ENCODE measurements around the gene RFX2. TPM values are rescaled to one million over a fixed set of nuclear protein-coding genes. Genes with fewer than 3 reads are reported as not detected.

Gene RFX2
- total and polyA plus RNA-seq, 7 experiments from 2014 or later: 3.8 to 18.4 (median 8.2) TPM

DNA sequence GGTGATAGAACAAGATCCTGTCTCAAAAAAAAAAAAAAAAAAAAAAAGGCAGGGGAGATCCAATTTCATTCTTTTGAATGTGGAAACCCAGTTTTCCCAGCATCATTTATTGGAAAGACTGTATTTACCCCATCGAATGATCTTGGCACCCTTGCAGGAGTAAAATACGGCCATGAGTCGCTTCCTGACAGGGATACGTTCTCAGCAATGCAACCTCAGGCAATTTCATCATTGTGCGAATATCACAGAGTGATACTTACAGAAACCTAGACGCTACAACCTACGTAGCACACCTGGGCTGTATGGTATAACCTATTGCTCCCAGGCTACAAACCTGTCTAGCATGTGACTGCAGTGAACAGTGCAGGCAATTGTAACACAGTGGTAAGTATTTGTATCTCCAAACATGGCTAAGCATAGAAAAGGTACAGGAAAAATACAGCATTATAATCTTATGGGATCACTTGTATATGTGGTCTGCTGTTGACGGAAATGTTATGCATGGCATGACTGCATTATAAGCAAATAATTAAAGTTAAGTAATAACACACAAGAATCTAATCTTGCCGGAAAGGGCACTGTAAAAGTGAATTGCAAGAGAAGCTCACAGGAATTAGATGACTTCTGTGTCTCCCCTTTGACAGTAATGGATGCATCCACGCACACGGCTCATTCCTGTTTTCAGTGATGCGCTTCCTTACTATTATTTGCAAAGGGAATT is 24.1 kb downstream of the RFX2 start:
- Mint-ChIP-seq H3K27me3 (peaks cover 0 to 2% (median 0%) of the 10 kb centered on the region in 5 donors), H3K36me3 (peaks cover 0 to 3% (median 0%) of the 10 kb centered on the region in 5 donors), H3K4me3 (peak overlapping the region; percentile 71 to 96 (median 82)), H3K4me1 (peaks cover 18 to 28% (median 21%) of the 10 kb centered on the region in 7 donors), H3K27ac (peak overlapping the region in 8 of 9 donors; percentile 80 to 94 (median 86)), H3K9me3 (no peaks in the 10 kb centered on the region)
- Histone ChIP-seq H3K36me3 (ENCODE audit: control insufficient read depth in 2 of 3, insufficient read depth in 3 of 3, low read length in 3 of 3) (no peaks in the 10 kb centered on the region), H3K27me3 (ENCODE audit: control insufficient read depth in 2 of 2, insufficient read depth in 2 of 2, low read length in 2 of 2) (no peaks in the 10 kb centered on the region), H3K4me3 (ENCODE audit: low read length) (peak overlapping the region; percentile 24), H3K9me3 (ENCODE audit: control insufficient read depth in 2 of 3, low read length in 3 of 3) (no peaks in the 10 kb centered on the region), H3K4me1 (ENCODE audit: control insufficient read depth in 2 of 2, insufficient read depth in 2 of 2, low read length in 2 of 2) (peaks cover 10 to 19% of the 10 kb centered on the region in 2 donors), H3K27ac (ENCODE audit: low read depth, low read length) (peak overlapping the region; percentile 62)
- ChIA-PET POLR2A (interaction anchor here (1.1 to 1.3 kb wide), 2 partner anchors 9 to 18 kb away, joined by 3 to 4 read pairs; no protein-coding TSS in a partner anchor), CTCF (interaction anchor here (0.6 to 1.4 kb wide), 3 partner anchors 12 to 113 kb away, joined by 3 read pairs; no protein-coding TSS in a partner anchor)
- intact Hi-C loops (cut with micrococcal nuclease): loop anchor here in 1 of 2 donors (5.0 kb wide), 1 partner anchor 41 kb away; no protein-coding TSS in a partner anchor
- DNase-seq (no peak), ATAC-seq (no peak)

DNA sequence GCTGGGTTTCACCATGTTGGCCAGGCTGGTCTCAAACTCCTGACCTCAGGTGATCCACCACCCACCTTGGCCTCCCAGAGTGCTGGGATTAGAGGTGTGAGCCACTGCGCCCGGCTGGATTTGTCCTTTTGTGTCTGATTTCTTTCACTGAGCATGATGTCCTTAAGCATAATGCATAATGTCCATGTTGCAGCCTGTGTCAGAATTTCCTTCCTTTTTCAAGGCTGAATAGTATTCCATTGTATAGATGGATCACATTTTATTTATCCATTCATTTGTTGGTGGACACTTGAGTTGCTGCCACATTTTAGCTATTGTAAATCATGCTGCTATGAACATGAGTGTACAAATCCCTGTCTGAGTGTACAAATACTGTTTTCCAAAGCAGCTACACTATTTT is 25.5 kb downstream of the RFX2 start:
- H3K27me3 ChIP-seq (ENCODE audit: control insufficient read depth in 2 of 2, insufficient read depth in 2 of 2, low read length in 2 of 2): no peaks in the 10 kb centered on the region
- intact Hi-C loops (cut with micrococcal nuclease): loop anchor here in 1 of 2 donors (5.0 kb wide), 1 partner anchor 42 kb away; no protein-coding TSS in a partner anchor
- H3K36me3 ChIP-seq (ENCODE audit: control insufficient read depth in 2 of 3, insufficient read depth in 3 of 3, low read length in 3 of 3): no peaks in the 10 kb centered on the region
- POLR2A ChIA-PET: no interaction called here
- peaks cover 0 to 3% (median 0%) of the 10 kb centered on the region in 5 donors for H3K36me3 Mint-ChIP-seq
- no peak overlapping the region for H3K27ac ChIP-seq (ENCODE audit: low read depth, low read length)
- CTCF ChIA-PET: no interaction called here
- H3K4me3 Mint-ChIP-seq: no peak overlapping the region
- no peak for ATAC-seq
- H3K9me3 Mint-ChIP-seq: no peaks in the 10 kb centered on the region
- H3K4me3 ChIP-seq (ENCODE audit: low read length): no peak overlapping the region
- H3K9me3 ChIP-seq (ENCODE audit: control insufficient read depth in 2 of 3, low read length in 3 of 3): no peaks in the 10 kb centered on the region
- H3K4me1 ChIP-seq (ENCODE audit: control insufficient read depth in 2 of 2, insufficient read depth in 2 of 2, low read length in 2 of 2): peaks cover 10 to 19% of the 10 kb centered on the region in 2 donors
- H3K27me3 Mint-ChIP-seq: peaks cover 0 to 2% (median 0%) of the 10 kb centered on the region in 5 donors
- peaks cover 18 to 32% (median 21%) of the 10 kb centered on the region in 7 donors for H3K4me1 Mint-ChIP-seq
- no peak overlapping the region for H3K27ac Mint-ChIP-seq
- no peak for DNase-seq

DNA sequence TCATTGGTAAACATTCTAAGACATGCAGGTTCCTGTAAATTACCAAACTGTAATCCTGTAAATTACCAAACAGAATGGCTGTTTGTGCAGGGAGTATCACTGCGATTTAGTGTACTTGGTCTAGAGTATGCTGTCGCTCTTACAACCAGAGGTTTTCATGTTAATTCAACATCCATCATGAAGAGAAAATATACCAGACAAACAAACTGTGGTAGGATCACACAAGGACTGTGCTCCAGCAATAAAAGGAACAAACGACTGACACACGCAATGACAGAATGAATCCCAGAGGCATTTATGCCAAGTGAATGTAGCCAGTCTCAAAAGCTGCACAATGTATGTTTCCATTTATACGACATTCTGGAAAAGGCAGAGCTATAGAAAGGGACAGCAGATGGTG is 31.2 kb downstream of the RFX2 start:
- Mint-ChIP-seq H3K27me3 (no peaks in the 10 kb centered on the region), H3K36me3 (peaks cover 0 to 7% (median 0%) of the 10 kb centered on the region in 5 donors), H3K4me3 (no peak overlapping the region), H3K4me1 (peaks cover 0 to 8% (median 0%) of the 10 kb centered on the region in 7 donors), H3K9me3 (no peaks in the 10 kb centered on the region), H3K27ac (peak overlapping the region in 1 of 9 donors; percentile 47)
- POLR2A ChIA-PET: interaction anchor here (1.2 kb wide), 1 partner anchor 21 kb away, joined by 3 read pairs; no protein-coding TSS in a partner anchor
- Histone ChIP-seq H3K27ac (ENCODE audit: low read depth, low read length) (no peak overlapping the region), H3K36me3 (ENCODE audit: control insufficient read depth in 2 of 3, insufficient read depth in 3 of 3, low read length in 3 of 3) (no peaks in the 10 kb centered on the region), H3K4me3 (ENCODE audit: low read length) (no peak overlapping the region), H3K9me3 (ENCODE audit: control insufficient read depth in 2 of 3, low read length in 3 of 3) (no peaks in the 10 kb centered on the region), H3K4me1 (ENCODE audit: control insufficient read depth in 2 of 2, insufficient read depth in 2 of 2, low read length in 2 of 2) (no peaks in the 10 kb centered on the region), H3K27me3 (ENCODE audit: control insufficient read depth in 2 of 2, insufficient read depth in 2 of 2, low read length in 2 of 2) (no peaks in the 10 kb centered on the region)
- ATAC-seq (no peak), DNase-seq (no peak)
- intact Hi-C loops (cut with micrococcal nuclease): no loop called here
- CTCF ChIA-PET: no interaction called here

DNA sequence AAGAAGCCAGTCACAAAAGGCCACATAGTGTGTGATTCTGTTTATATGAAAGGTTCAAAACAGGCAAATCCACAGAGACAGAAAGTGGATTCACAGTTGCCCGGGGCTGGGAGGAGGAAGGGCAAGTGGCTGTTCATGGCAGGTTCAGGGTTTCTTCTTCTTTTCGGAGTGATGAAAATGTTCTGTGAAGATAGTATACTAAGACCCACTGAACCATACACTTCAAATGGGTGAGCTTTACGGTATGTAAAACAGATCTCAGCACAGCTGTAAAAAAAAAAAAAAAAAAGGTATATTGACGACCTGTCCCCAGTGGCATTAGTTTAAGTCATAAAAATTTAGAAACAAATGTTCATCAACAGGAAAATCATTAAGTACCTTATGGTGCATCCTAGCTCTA is 32.2 kb downstream of the RFX2 start:
- no peaks in the 10 kb centered on the region for H3K9me3 Mint-ChIP-seq
- CTCF ChIA-PET: no interaction called here
- intact Hi-C loops (cut with micrococcal nuclease): no loop called here
- H3K27me3 ChIP-seq (ENCODE audit: control insufficient read depth in 2 of 2, insufficient read depth in 2 of 2, low read length in 2 of 2): no peaks in the 10 kb centered on the region
- no peak overlapping the region for H3K4me3 Mint-ChIP-seq
- no peaks in the 10 kb centered on the region for H3K36me3 ChIP-seq (ENCODE audit: control insufficient read depth in 2 of 3, insufficient read depth in 3 of 3, low read length in 3 of 3)
- POLR2A ChIA-PET: interaction anchor here (1.5 kb wide), 1 partner anchor 9 kb away, joined by 3 read pairs; no protein-coding TSS in a partner anchor
- H3K36me3 Mint-ChIP-seq: peaks cover 0 to 7% (median 0%) of the 10 kb centered on the region in 5 donors
- DNase-seq: no peak
- no peak overlapping the region for H3K4me3 ChIP-seq (ENCODE audit: low read length)
- ATAC-seq: no peak
- H3K27ac ChIP-seq (ENCODE audit: low read depth, low read length): no peak overlapping the region
- H3K4me1 ChIP-seq (ENCODE audit: control insufficient read depth in 2 of 2, insufficient read depth in 2 of 2, low read length in 2 of 2): no peaks in the 10 kb centered on the region
- H3K27ac Mint-ChIP-seq: no peak overlapping the region
- H3K4me1 Mint-ChIP-seq: peaks cover 0 to 11% (median 0%) of the 10 kb centered on the region in 7 donors
- H3K9me3 ChIP-seq (ENCODE audit: control insufficient read depth in 2 of 3, low read length in 3 of 3): no peaks in the 10 kb centered on the region
- H3K27me3 Mint-ChIP-seq: no peaks in the 10 kb centered on the region

DNA sequence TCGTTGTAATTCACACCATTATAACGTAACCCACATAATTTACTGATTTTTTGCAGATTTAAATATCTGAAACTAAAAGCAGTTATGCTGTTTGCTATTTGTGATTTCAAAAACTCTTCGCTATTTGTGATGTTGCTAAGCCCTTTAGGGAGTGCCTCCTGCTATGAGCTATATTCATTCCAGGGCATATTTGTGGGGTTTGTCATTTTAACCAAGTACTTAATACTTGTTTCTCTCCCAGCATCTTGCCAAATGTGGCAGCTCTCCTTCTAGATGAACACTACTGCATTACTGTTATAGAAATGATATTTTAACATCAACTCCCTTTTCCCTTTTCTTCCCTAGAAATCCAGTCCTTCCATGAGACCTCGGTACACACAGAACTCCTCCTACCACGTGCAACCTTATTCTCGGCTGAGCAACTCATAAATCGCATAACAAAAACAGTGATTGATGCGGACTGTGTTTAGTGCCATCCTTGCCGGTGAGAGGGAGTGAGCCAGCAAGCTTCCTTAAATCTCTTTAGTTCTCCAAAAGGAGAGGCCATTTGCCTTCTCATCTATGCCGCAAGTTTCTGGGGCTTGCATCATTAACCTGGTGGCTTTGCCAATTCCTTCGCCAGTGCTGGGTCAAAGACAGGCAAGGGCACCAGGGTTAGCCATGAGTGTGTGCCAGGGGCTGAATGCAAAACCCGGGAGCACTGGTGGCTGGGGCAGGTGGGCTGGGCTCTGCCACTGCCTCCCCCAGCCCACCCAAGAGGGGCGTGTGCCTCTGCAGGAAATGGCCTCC is 33.4 kb downstream of the RFX2 start:
- peaks cover 0 to 11% (median 0%) of the 10 kb centered on the region in 7 donors for H3K4me1 Mint-ChIP-seq
- peaks cover 0 to 7% (median 0%) of the 10 kb centered on the region in 5 donors for H3K36me3 Mint-ChIP-seq
- H3K27ac ChIP-seq (ENCODE audit: low read depth, low read length): no peak overlapping the region
- no peaks in the 10 kb centered on the region for H3K27me3 Mint-ChIP-seq
- no peak overlapping the region for H3K4me3 ChIP-seq (ENCODE audit: low read length)
- no peak for DNase-seq
- H3K27ac Mint-ChIP-seq: no peak overlapping the region
- H3K27me3 ChIP-seq (ENCODE audit: control insufficient read depth in 2 of 2, insufficient read depth in 2 of 2, low read length in 2 of 2): no peaks in the 10 kb centered on the region
- no peaks in the 10 kb centered on the region for H3K36me3 ChIP-seq (ENCODE audit: control insufficient read depth in 2 of 3, insufficient read depth in 3 of 3, low read length in 3 of 3)
- ChIA-PET CTCF (no interaction called here), POLR2A (interaction anchor here (1.5 kb wide), 1 partner anchor 10 kb away, joined by 3 read pairs; no protein-coding TSS in a partner anchor)
- peak; percentile 58 for ATAC-seq
- intact Hi-C loops (cut with micrococcal nuclease): no loop called here
- H3K9me3 ChIP-seq (ENCODE audit: control insufficient read depth in 2 of 3, low read length in 3 of 3): no peaks in the 10 kb centered on the region
- H3K9me3 Mint-ChIP-seq: no peaks in the 10 kb centered on the region
- no peaks in the 10 kb centered on the region for H3K4me1 ChIP-seq (ENCODE audit: control insufficient read depth in 2 of 2, insufficient read depth in 2 of 2, low read length in 2 of 2)
- no peak overlapping the region for H3K4me3 Mint-ChIP-seq

DNA sequence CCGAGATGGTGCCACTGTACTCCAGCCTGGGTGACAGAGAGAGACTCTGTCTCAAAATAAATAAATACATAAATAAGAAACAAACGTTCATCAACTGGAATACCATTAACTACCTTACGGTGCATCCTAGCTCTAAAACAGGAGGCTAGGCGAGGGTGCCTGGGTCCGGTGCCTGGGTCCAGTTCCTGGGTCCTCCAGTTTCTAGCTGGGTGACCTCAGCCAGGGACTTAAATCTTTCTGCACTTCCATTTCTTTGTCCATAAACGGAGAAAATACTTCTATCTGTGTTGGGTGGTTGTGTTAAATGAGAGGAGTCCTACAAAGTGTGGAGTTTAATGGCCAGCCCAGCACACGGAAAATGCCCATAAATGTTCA is 34.0 kb downstream of the RFX2 start:
- ATAC-seq (no peak), DNase-seq (no peak)
- no peak overlapping the region for H3K27ac ChIP-seq (ENCODE audit: low read depth, low read length)
- CTCF ChIA-PET: interaction anchor here (2.0 kb wide), 1 partner anchor 28 kb away, joined by 5 read pairs; no protein-coding TSS in a partner anchor
- no peaks in the 10 kb centered on the region for H3K4me1 ChIP-seq (ENCODE audit: control insufficient read depth in 2 of 2, insufficient read depth in 2 of 2, low read length in 2 of 2)
- H3K27me3 Mint-ChIP-seq: no peaks in the 10 kb centered on the region
- H3K4me1 Mint-ChIP-seq: peaks cover 0 to 11% (median 0%) of the 10 kb centered on the region in 7 donors
- POLR2A ChIA-PET: no interaction called here
- H3K36me3 ChIP-seq (ENCODE audit: control insufficient read depth in 2 of 3, insufficient read depth in 3 of 3, low read length in 3 of 3): no peaks in the 10 kb centered on the region
- H3K4me3 ChIP-seq (ENCODE audit: low read length): no peak overlapping the region
- intact Hi-C loops (cut with micrococcal nuclease): no loop called here
- peaks cover 0 to 7% (median 0%) of the 10 kb centered on the region in 5 donors for H3K36me3 Mint-ChIP-seq
- no peak overlapping the region for H3K27ac Mint-ChIP-seq
- no peaks in the 10 kb centered on the region for H3K9me3 ChIP-seq (ENCODE audit: control insufficient read depth in 2 of 3, low read length in 3 of 3)
- H3K4me3 Mint-ChIP-seq: no peak overlapping the region
- H3K9me3 Mint-ChIP-seq: no peaks in the 10 kb centered on the region
- no peaks in the 10 kb centered on the region for H3K27me3 ChIP-seq (ENCODE audit: control insufficient read depth in 2 of 2, insufficient read depth in 2 of 2, low read length in 2 of 2)

Data from naive thymus-derived CD4-positive, alpha-beta T cell (primary cell).